Lower leg skin (tissue), 3 donors: ENCODE results near the gene CRISP3.

ENCODE experiments used
- CTCF ChIP-seq, 3 donors: fragments of 450-650 bp; IDR thresholded peaks; one replicate each; pipeline ENCODE4 v1.5.1; 2016; ENCODE audit warnings: antibody characterized with exemption in 3 of 3, mild to moderate bottlenecking in 3 of 3, moderate library complexity in 2 of 3
- POLR2A ChIP-seq, 2 donors: fragments of 450-650 bp; IDR thresholded peaks; one replicate each; pipeline ENCODE4 v1.6.1; 2016 to 2017; ENCODE audit warnings: antibody characterized with exemption in 2 of 2, mild to moderate bottlenecking in 1 of 2, moderate library complexity in 1 of 2

GRCh38 chr6:49713346-49713745, 30.8 kb downstream of the CRISP3 start, which contains the start of gene CRISP2:
- TF ChIP-seq CTCF (IDR thresholded peaks at IDR 0.05) (no peak), POLR2A (IDR thresholded peaks at IDR 0.05) (no peak)
